Retina (tissue), 1 donor: Measurements from ENCODE around the gene GNAS-AS1.

Experiments
- DNase-seq: peaks from one replicate; pipeline ENCODE4 v3.0.0-alpha.2; 2016

GNAS-AS1 gene

GRCh38 chr20:58807801-58808200 lies 42.9 kb downstream of the GNAS-AS1 start:
- no peak for DNase-seq

GRCh38 chr20:58803533-58803932 lies 47.2 kb downstream of the GNAS-AS1 start:
- DNase-seq: no peak

GRCh38 chr20:58802061-58802460 lies 48.6 kb downstream of the GNAS-AS1 start:
- DNase-seq: no peak

GRCh38 chr20:58800134-58800871 lies 50.4 kb downstream of the GNAS-AS1 start:
- no peak for DNase-seq

- DNase-seq: no peak
Observed at GRCh38 chr20:58797371-58798338, 53.0 kb downstream of the GNAS-AS1 start.

GRCh38 chr20:58795923-58796245 lies 54.8 kb downstream of the GNAS-AS1 start:
- no peak for DNase-seq

- no peak for DNase-seq
Observed at GRCh38 chr20:58795181-58795922, 55.4 kb downstream of the GNAS-AS1 start.

GRCh38 chr20:58794510-58795180 lies 56.1 kb downstream of the GNAS-AS1 start:
- no peak for DNase-seq

GRCh38 chr20:58793512-58794420 lies 56.9 kb downstream of the GNAS-AS1 start:
- no peak for DNase-seq

- no peak for DNase-seq
Observed at GRCh38 chr20:58792426-58792825, 58.3 kb downstream of the GNAS-AS1 start.

GRCh38 chr20:58791286-58791685 lies 59.4 kb downstream of the GNAS-AS1 start:
- DNase-seq: no peak

- DNase-seq: no peak
Observed at GRCh38 chr20:58790454-58790853, 60.2 kb downstream of the GNAS-AS1 start.

- DNase-seq: no peak
Observed at GRCh38 chr20:58788896-58789544, 61.7 kb downstream of the GNAS-AS1 start.

GRCh38 chr20:58787211-58788005 lies 63.3 kb downstream of the GNAS-AS1 start:
- no peak for DNase-seq

GRCh38 chr20:58784321-58785074 lies 66.2 kb downstream of the GNAS-AS1 start:
- DNase-seq: no peak

GRCh38 chr20:58783511-58784011 lies 67.1 kb downstream of the GNAS-AS1 start:
- no peak for DNase-seq

GRCh38 chr20:58781138-58781537 lies 69.6 kb downstream of the GNAS-AS1 start:
- DNase-seq: no peak

GRCh38 chr20:58778760-58779159 lies 71.9 kb downstream of the GNAS-AS1 start:
- no peak for DNase-seq

GRCh38 chr20:58777657-58778056 lies 73.0 kb downstream of the GNAS-AS1 start:
- DNase-seq: no peak
